Brain microvascular endothelial cell (primary cell): Measurements from ENCODE around the gene EPHA5.

ENCODE experiments used
- DNase-seq: peaks from one replicate; pipeline ENCODE4 v3.0.0-alpha.2; 2020
- H3K27ac ChIP-seq: fragments of 250-450 bp; sonication (Bioruptor Pico); 2 replicates; pipeline ENCODE4 v1.5.1; 2020; ENCODE audit warnings: mild to moderate bottlenecking, moderate library complexity
- H3K27me3 ChIP-seq: fragments of 250-450 bp; sonication (Bioruptor Pico); replicated peaks from 2 replicates; pipeline ENCODE4 v1.5.1; 2020; ENCODE audit warnings: mild to moderate bottlenecking
- H3K36me3 ChIP-seq: fragments of 250-450 bp; sonication (Bioruptor Pico); replicated peaks from 2 replicates; pipeline ENCODE4 v1.5.1; 2020; ENCODE audit warnings: mild to moderate bottlenecking
- H3K4me3 ChIP-seq: 2 replicates; pipeline ENCODE4 v1.5.1; 2011; ENCODE audit warnings: low read depth, mild to moderate bottlenecking, control low read depth, low read length, moderate library complexity
- in situ Hi-C: cut with HindIII; loops from 2 replicates; pipeline ENCODE4 v1.10.0; 2017; ENCODE audit warnings: low sequenced_read_pairs, low pct_ligation_motif_present
- TF ChIP-seq, protein P1 (sequence below): IDR thresholded peaks from 2 replicates; pipeline ENCODE4 v1.5.1; 2011; ENCODE audit warnings: low read depth, mild to moderate bottlenecking, moderate library complexity, low read length, control low read depth, inconsistent platforms; ENCODE audit errors: missing control alignments

EPHA5 gene

DNA sequence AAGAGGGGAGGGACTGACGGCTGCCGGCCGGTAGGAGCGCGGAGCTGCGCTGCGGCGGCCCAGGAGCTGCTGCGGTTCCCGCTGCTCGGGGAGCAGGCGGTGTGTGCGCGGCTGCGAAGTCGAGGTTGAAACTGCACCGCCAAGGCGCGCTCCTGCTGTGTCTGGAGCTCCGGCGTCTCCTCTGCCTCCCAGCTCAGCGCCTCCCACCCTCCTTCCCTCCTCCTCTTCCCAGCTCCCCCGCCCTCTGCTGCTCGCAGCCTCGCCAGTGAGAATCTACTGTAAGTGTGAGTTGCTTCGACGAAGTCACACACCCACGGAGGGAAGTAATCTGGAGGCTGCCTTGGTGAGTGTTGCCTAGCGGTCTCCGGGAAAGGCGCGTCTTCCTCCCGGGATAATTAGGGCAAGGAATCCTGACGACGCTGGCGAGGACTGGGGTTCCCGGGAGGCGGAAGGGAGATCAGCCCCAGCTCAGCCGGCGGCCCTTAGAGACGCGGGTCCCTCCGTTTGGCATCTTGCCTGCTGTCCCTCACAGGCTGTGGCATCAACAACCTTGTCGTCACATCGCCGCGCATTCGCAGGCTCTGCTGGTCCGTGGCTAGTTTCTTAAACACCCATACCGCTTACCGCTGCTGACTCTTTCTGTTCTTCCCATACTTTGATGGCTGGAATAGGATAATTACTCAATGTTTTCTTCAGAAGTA, at the start of gene EPHA5:
EPHA5 (minus strand) TSS at position 159 of the 701 bp plus-strand sequence. CDS start 747 bp downstream, outside the sequence.
- Histone ChIP-seq H3K27me3 (no peaks in the 10 kb centered on the region), H3K27ac (peak within 1 kb of the TSS; percentile 62), H3K4me3 (peak within 1 kb of the TSS; percentile 74), H3K36me3 (no peaks in the 10 kb centered on the region)
- in situ Hi-C loops, result loop anchor here (25.0 kb wide), 1 partner anchor 158 kb away; no protein-coding TSS in a partner anchor
- peak; percentile 93 for DNase-seq
- TF ChIP-seq, protein P1, sequence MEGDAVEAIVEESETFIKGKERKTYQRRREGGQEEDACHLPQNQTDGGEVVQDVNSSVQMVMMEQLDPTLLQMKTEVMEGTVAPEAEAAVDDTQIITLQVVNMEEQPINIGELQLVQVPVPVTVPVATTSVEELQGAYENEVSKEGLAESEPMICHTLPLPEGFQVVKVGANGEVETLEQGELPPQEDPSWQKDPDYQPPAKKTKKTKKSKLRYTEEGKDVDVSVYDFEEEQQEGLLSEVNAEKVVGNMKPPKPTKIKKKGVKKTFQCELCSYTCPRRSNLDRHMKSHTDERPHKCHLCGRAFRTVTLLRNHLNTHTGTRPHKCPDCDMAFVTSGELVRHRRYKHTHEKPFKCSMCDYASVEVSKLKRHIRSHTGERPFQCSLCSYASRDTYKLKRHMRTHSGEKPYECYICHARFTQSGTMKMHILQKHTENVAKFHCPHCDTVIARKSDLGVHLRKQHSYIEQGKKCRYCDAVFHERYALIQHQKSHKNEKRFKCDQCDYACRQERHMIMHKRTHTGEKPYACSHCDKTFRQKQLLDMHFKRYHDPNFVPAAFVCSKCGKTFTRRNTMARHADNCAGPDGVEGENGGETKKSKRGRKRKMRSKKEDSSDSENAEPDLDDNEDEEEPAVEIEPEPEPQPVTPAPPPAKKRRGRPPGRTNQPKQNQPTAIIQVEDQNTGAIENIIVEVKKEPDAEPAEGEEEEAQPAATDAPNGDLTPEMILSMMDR, result peak; percentile 33

DNA sequence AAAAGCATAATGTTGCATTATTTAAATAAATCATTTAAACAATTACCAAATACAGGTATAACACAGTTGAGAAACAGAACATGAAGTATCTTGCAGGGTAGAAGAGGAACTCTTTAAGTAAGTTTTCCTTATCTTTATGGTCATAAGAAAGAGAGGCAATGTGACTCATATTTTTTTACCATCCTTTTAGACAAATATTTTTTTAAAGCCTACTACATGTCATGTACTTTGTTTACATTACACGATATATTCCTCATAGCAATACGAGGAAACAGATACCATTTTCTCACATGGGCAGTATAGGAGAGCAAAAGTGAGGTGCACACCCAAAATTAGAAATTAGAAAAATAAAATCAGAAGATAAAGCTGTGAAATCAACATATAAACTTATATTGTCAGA, 49.3 kb upstream of the EPHA5 start:
- in situ Hi-C loops, result no loop called here
- no peak overlapping the region for H3K4me3 ChIP-seq
- no peaks in the 10 kb centered on the region for H3K36me3 ChIP-seq
- no peak overlapping the region for H3K27ac ChIP-seq
- H3K27me3 ChIP-seq, result no peaks in the 10 kb centered on the region
- TF ChIP-seq, protein P1, result no peak
- no peak for DNase-seq

DNA sequence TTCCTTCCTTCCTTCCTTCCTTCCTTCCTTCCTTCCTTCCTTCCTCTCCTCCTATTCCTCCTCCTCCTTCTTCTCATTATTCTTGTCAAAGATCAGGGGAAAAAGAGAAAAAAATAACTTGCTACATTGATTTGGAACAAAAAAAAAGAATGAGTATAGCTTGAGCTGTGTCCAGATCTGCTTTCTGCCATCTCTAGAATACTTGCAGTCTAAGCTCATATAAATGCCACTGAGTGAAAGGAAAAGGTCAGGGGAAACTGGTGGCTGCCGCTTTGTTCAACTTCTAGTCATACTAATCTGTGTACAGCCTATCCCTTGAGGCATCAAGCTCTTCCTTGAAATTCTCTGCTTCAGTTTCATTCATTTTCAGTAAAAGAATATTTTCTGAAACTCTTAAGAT, 28.3 kb upstream of the EPHA5 start:
- Histone ChIP-seq H3K27me3 (no peaks in the 10 kb centered on the region), H3K36me3 (no peaks in the 10 kb centered on the region), H3K4me3 (no peak overlapping the region), H3K27ac (no peak overlapping the region)
- TF ChIP-seq, protein P1, result no peak
- in situ Hi-C loops, result no loop called here
- no peak for DNase-seq

DNA sequence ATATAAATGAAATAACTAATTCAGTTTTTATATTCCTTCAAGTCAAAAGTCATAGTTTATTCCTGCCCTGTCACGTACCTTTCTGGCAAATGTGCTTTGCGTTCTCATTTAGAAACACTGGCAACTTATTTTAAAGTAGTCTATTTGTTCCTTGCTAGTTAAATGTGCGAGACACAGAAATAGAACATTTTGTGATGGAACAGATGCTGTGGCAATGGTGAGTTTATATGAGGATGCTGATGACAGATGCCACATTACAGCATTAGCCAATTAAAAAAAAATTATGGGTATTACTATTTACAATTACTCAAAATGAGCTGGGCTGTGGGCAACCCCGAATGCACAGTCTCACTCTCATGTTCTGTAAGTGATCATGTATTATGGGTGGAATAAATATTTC, 26.1 kb upstream of the EPHA5 start:
- Histone ChIP-seq H3K36me3 (no peaks in the 10 kb centered on the region), H3K27me3 (no peaks in the 10 kb centered on the region), H3K27ac (no peak overlapping the region), H3K4me3 (no peak overlapping the region)
- DNase-seq, result no peak
- in situ Hi-C loops, result no loop called here
- TF ChIP-seq, protein P1, result no peak

DNA sequence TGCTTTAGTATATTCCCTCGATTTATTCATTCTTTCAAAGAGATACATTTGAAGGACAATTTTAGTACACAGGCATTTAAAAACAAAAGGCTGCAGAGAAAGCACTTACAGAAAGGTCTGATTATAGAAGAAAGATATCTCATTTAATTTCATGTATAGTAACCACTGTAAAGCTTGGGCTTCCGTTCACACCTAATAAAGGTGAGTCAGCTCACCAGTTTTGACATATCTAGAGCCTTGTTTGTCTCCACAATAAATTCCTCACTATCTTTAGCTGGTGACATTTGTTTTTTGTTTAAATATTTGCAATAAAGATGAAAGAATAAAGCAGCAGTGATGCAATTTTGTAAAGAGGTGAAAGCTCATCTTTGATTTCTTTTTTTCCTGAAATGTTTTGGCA, 1.1 kb upstream of the EPHA5 start:
- TF ChIP-seq, protein P1, result no peak
- no peak for DNase-seq
- Histone ChIP-seq H3K27me3 (no peaks in the 10 kb centered on the region), H3K4me3 (no peak overlapping the region), H3K36me3 (no peaks in the 10 kb centered on the region), H3K27ac (no peak overlapping the region)
- in situ Hi-C loops, result loop anchor here (25.0 kb wide), 1 partner anchor 159 kb away; no protein-coding TSS in a partner anchor

DNA sequence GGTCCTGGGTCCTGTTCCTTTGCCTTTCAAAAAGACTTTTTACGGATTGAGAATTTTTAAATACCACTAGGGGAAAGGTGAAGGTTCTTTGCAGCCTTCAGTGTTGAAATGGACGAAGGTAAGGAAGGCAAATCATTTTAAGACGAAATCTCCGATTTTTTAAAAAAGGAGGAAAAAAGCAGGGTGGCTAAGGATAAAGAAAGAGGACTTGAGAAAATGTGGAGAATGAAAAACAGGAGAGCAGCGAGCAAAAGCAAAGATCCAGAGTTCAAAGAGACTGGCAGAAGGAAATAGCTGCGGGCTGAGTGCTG, 314 bp downstream of the EPHA5 start:
- Histone ChIP-seq H3K27ac (peak overlapping the region; percentile 62), H3K4me3 (peak overlapping the region; percentile 74), H3K27me3 (no peaks in the 10 kb centered on the region), H3K36me3 (no peaks in the 10 kb centered on the region)
- TF ChIP-seq, protein P1, result no peak
- in situ Hi-C loops, result loop anchor here (25.0 kb wide), 1 partner anchor 158 kb away; no protein-coding TSS in a partner anchor
- DNase-seq, result no peak
